Activated naive CD4-positive, alpha-beta T cell (primary cell): Measurements from ENCODE around the gene PHKB.
"Not testable (repeated sequence)": the region's sequence is repeated elsewhere in the genome, so short reads cannot be mapped to it uniquely, and the experiment has no call there.

Source experiments
- DNase-seq, 4 experiments: peaks; one replicate each; lab custom pipeline; 2025; lab: John Stamatoyannopoulos, UW

Gene PHKB

DNA sequence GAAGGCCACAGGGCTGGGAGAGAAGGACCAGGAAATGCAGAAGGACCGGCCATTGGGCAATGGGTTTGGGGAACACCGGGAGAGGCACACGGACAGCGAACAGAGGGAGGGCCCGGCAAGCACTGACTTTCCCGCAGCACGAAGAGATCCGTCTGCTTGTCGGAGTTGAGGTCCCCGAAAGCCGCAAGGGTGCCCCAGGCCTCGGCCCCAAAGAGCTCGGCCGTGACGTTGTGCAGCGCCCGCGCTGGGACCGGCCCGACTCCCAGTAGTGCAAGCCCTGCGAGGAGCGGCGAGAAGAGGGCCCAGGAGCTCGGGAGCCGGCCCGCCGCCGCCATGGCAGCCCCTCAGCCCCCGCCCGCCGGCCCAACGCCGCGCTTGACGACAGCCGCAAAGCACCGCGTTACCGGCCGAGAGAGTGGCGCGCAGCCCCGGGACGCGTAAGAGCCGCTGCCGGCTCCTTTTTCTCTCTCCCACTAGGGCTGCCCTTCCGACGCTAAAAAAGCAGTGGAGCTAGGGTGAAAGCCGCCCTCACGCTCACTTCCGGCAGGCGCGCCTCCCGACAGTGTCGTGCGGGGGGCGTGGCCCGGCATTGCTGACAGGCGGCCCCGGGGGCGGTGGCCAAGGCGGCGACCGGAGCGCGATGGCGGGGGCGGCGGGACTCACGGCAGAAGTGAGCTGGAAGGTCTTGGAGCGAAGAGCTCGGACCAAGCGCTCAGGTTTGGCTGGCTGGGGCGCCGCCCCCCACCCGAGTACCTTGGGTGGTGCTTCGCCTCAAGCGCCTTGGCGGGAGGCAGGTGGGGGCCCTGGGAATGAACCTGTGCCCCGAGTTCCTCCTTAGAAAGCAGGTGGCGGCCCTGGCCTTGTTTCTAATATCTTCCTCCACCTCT lies at the start of gene PHKB, which contains the start of gene ITFG1:
TSS of gene PHKB (plus strand) at position 621 of the 887 bp plus-strand sequence. CDS start at position 641, 20 bp downstream.
TSS of gene ITFG1 (minus strand) at position 353 of the 887 bp plus-strand sequence. CDS start at position 335, 18 bp downstream.
- peak; percentile 82 to 96 (median 86) for DNase-seq

- no peak for DNase-seq
Observed at GRCh38 chr16:47413041-47413440, 48.1 kb upstream of the PHKB start.

GRCh38 chr16:47416869-47417268 lies 44.3 kb upstream of the PHKB start:
- DNase-seq = no peak

- DNase-seq = no peak
Observed at GRCh38 chr16:47424846-47425245, 36.3 kb upstream of the PHKB start.

DNA sequence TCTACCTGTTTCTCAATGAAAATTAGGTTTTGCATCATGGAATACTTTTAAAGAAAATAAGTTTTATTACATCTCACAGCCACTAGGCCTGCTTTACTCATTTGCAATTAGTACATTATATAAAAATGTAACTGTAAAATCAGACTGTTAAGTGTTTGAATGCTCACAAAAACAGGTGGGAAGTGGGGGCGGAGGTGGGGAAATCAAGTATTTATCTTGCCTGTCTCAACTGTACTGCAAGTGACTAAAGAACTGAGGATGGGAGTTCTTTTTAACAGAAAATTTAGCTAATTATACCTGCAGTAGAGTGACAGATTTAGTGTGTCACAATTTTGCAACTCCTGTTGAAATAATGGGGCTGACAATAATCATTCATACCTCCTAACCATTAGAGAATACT lies 34.3 kb upstream of the PHKB start:
- DNase-seq = no peak

DNA sequence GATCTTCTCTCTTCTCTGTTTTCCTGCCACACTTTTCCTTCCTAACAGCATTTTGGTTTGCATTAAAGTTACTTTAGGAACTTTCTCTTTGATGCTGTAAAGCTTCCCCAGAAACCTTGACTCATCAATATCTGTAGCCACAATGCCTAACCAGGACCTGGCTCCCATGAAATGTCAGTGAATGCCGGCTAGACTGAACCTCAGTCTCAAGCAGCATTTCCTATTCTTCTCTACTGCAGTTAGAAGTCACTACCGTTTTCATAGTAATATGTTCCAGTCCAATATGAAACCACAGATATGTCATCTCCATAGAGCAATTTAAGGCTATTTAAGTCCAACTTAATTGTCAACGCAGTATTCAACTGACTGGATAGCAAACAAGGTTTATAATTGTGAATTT lies 29.2 kb upstream of the PHKB start:
- no peak for DNase-seq

GRCh38 chr16:47434274-47434673 lies 26.9 kb upstream of the PHKB start:
- not testable (repeated sequence) for DNase-seq

GRCh38 chr16:47440066-47440465 lies 21.1 kb upstream of the PHKB start:
- DNase-seq = not testable (repeated sequence)

- DNase-seq = not testable (repeated sequence)
Observed at GRCh38 chr16:47442884-47443283, 18.2 kb upstream of the PHKB start.

DNA sequence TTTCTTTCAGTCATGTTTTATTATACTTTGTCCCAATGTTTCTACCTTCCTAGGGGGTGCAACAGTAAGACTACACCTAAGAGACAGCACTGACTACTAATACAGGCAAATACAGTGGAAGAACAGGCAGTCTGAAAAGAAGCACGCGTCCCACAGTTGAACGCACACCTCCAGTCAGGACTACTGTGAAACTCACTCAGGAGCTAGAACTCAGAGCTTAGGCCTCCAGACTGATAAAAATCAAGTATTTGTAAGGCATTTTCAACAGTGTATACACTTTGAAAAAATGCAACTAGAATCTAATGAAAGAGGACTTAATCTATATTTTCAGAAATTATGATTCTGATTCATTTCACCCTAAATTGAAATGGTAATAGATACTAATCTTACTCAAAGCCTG lies 14.7 kb upstream of the PHKB start:
- no peak for DNase-seq

DNA sequence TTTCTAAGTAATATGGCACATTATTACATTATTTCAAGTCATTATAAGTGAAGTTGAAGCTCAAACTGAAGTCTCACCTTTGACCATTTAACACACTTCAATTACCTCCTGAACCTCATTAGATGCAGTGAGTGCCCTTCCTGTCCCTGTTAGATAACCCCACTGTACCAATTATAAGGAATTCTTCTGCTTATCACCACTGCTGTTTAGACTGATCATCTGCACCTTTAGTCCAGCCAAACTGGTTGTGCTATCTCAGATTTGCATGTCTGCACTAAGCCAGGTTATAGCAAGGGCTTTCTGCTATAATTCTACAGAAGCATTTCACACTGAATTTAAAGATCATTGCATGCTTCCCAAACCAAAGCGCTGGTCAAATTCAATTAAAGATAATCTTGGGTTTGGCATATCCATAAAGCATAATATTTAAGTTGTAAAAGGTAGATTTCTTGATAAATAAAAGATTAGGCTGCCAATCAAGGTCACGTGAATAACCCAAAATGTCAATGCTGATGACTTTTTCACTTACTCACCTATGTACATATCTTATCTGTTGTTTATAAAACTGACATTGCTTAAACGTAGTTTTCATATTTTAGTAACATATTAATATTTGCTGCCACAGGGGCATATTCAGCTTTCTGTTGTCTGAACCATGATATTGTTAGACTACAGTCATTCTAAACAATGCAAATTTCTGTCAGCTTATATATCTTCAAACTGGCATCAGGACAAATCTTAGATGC lies 12.1 kb upstream of the PHKB start:
- no peak for DNase-seq

DNA sequence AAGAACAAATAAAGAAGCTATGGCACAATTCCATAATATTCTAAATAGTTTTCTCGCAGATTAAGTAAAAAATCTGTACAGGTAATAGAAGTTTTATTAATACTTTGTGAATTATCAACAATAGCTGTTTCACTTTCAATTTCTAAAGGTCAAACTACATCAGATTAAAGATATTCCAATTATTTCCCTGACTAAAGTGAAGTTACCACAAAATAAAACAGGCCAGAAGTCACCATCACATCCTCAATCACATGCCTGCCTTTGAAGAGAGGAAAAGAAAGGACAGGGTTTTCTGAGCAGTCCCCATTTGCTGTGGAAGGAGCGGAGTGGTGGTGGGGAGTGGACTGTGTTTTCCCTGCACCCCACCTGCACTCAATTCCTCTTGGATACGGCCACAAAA lies 11.3 kb upstream of the PHKB start:
- no peak for DNase-seq

- DNase-seq = no peak
Observed at GRCh38 chr16:47458331-47458730, 2.8 kb upstream of the PHKB start.

DNA sequence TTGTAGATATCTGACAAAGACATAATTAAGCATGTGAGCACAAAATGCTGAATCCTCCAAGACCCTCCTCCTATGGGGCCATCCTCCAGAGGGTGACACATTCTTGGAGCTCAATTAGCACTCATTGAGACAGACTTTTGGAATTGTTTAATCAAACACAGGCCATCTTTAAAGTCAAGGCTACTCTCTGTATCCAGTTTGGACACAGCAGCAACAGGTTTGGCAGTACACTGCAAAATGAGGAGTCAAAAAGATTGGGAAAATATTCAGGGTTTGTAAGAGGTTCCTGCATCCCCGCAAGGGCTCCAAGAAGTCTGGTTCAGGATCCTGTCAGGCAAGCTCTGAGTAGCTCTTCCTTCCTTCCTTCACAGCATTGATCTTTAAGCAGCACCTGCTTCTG lies 1.5 kb upstream of the PHKB start:
- no peak for DNase-seq

- DNase-seq = no peak
Observed at GRCh38 chr16:47460359-47460710, 796 bp upstream of the PHKB start.

GRCh38 chr16:47461598-47462266 lies 601 bp downstream of the PHKB start:
- no peak for DNase-seq

DNA sequence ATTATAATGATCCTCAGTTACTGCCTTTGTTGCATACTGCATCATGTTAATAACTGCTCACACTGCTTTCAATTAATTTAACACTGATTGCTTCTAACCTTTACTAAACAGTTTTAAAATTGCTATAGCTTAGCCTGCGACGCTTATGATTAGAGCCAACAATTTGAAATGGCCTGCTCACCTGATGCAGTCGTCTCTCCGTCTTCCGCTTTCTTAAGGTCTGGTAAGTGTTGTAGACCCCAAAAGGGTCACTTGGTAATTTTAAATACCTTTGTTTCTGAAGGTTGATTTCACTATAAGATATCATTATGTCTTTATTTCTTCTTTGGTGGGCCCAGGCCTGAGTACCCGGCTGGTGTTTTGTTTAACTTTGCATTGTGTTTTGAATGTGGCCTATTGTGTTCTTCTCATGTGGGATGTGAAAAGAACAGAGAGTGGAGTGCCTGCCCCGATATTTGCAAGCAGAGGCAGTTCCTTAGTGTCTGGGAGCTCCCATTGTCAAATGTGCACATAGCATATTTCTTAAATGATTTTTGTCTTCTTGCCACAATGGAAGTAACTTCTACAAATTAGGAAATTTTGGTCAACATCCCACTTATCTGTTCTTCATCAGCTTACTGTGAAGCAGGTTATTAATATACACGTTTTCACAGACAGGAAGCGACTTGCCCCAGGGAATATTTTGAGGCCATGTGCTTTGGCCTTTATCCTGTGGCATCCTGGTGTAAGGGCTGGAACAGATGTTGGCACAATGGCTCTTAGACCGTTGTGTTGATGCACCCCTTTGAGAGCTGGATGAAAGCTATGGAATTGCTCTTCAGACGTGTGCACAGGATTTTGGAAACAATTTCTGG lies 2.9 kb downstream of the PHKB start:
- DNase-seq = no peak

GRCh38 chr16:47465919-47466630 lies 4.9 kb downstream of the PHKB start:
- DNase-seq = no peak

GRCh38 chr16:47467501-47467900 lies 6.4 kb downstream of the PHKB start:
- DNase-seq = no peak

DNA sequence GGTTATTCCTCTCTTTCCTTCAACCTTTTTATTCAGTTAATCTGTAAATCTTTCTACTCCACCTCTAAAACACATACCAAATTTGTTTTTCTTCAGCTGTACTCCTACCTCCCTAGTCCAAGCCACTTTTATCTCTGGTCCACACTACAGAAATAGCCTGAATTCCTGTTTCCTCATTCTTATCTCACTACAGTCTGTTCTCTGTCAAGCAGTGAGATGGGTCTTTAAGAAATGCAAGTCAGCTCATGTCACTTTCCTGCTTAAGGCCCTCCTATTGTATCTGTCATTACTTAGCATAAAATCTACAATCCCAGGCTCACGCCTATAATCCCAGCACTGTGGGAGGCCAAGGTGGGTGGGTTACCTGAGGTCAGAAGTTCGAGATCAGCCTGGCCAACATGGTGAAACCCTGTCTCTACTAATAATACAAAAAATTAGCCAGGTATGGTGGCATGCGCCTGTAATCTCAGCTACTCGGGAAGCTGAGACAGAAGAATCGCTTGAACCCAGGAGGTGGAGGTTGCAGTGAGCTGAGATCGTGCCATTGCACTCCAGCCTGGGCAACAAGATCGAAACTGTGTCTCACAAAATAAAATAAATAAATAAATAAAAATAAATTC lies 7.0 kb downstream of the PHKB start:
- not testable (repeated sequence) for DNase-seq
